HepG2 (cell line): ENCODE data around the gene TRH. TPM values are rescaled to one million over a fixed set of nuclear protein-coding genes. Genes with fewer than 3 reads are reported as not detected.
"Not testable (repeated sequence)": the region's sequence is repeated elsewhere in the genome, so short reads cannot be mapped to it uniquely, and the experiment has no call there.

Experiments
- ATAC-seq: fragments of 200-7000 bp; cut with Tn5 transposase; 3 replicates; pipeline ENCODE4 v1.9.1; 2020; ENCODE audit warnings: mild to moderate bottlenecking, moderate library complexity
- BruUV-seq: library from RNA; stranded (reverse); fragments of 400-500 nt; replicated peaks from 2 replicates; lab custom pipeline; 2021; lab: Mats Ljungman, UMichigan
- CTCF ChIA-PET: fragments of 300-600 bp; formaldehyde crosslinking; extraction: SDS; loops from one replicate; lab custom pipeline; 2021; ENCODE audit warnings: low total read pairs, inconsistent platforms, low intra/inter-chr PET ratio; lab: Yijun Ruan, JAX
- POLR2A ChIA-PET: fragments of 350-600 bp; sonication (Branson Sonifier 250); formaldehyde crosslinking; loops from one replicate; lab custom pipeline; 2020; ENCODE audit warnings: antibody characterized with exemption, inconsistent platforms; lab: Yijun Ruan, JAX
- DNase-seq: peaks from one replicate; pipeline ENCODE4 v3.0.0-alpha.2; 2015; ENCODE audit warnings: low spot score
- FAIRE-seq: peaks from 3 replicates; lab custom pipeline; 2011; peaks lifted over from hg19 to GRCh38; lab: Jason Lieb, UNC
- H2AFZ ChIP-seq: one replicate; pipeline ENCODE4 v1.6.1; 2011; ENCODE audit warnings: low read length, inconsistent platforms
- H3K27ac ChIP-seq: fragments of 300-600 bp; 3 replicates; pipeline ENCODE4 v1.8.0; 2011; ENCODE audit warnings: mixed run types, mild to moderate bottlenecking, mixed read lengths, low read length, inconsistent platforms; ENCODE audit not compliant: insufficient read depth; ENCODE audit errors: extremely low read length
- H3K27me3 ChIP-seq, 2 experiments: fragments of 200-600 bp in 1 of 2; 2 replicates in 1 of 2; 3 replicates in 1 of 2; pipeline versions ENCODE4 v1.6.0 to v1.8.0; 2011; ENCODE audit warnings: low read length in 2 of 2, mild to moderate bottlenecking in 2 of 2, moderate library complexity in 2 of 2, inconsistent platforms in 1 of 2; ENCODE audit not compliant: insufficient read depth in 2 of 2, control insufficient read depth in 1 of 2
- H3K36me3 ChIP-seq, 2 experiments: fragments of 200-600 bp in 1 of 2; replicated peaks in 1 of 2; 2 replicates in 1 of 2; 3 replicates in 1 of 2; pipeline versions ENCODE4 v1.5.1 to v1.8.0; 2011; ENCODE audit warnings: low read length in 2 of 2, inconsistent platforms in 1 of 2; ENCODE audit not compliant: insufficient read depth in 2 of 2, control insufficient read depth in 1 of 2
- H3K4me1 ChIP-seq: 2 replicates; pipeline ENCODE4 v1.5.1; 2012; ENCODE audit warnings: low read length, inconsistent platforms; ENCODE audit not compliant: insufficient read depth
- H3K4me2 ChIP-seq: 2 replicates; pipeline ENCODE4 v1.6.0; 2011; ENCODE audit warnings: low read depth, low read length, inconsistent platforms
- H3K4me3 ChIP-seq, 3 experiments: fragments of 200-600 bp in 1 of 3; sonication (generic), shearing (Covaris generic) in 1 of 3; replicated peaks in 1 of 3; 2 replicates each; pipeline ENCODE4 v1.5.1; 2011 to 2016; ENCODE audit warnings: low read length in 3 of 3, inconsistent platforms in 2 of 3, low read depth in 2 of 3, mild to moderate bottlenecking in 2 of 3, control low read depth in 1 of 3, mixed read lengths in 1 of 3; ENCODE audit not compliant: insufficient read depth in 1 of 3
- H3K79me2 ChIP-seq: one replicate; pipeline ENCODE4 v1.6.1; 2011; ENCODE audit warnings: low read length, inconsistent platforms; ENCODE audit not compliant: insufficient read depth
- H3K9ac ChIP-seq: 2 replicates; pipeline ENCODE4 v1.6.0; 2011; ENCODE audit warnings: mild to moderate bottlenecking, low read depth, low read length, inconsistent platforms; ENCODE audit not compliant: insufficient read depth
- H3K9me3 ChIP-seq: 2 replicates; pipeline ENCODE4 v1.5.1; 2012; ENCODE audit warnings: mild to moderate bottlenecking, low read length
- H4K20me1 ChIP-seq: 2 replicates; pipeline ENCODE4 v1.6.0; 2011; ENCODE audit warnings: inconsistent platforms, mild to moderate bottlenecking, low read length, moderate library complexity; ENCODE audit not compliant: insufficient read depth
- FLYWCH1 ChIP-seq: sonication (generic); formaldehyde crosslinking; IDR thresholded peaks from 2 replicates; pipeline ENCODE4 v1.8.1; 2023; ENCODE audit warnings: mild to moderate bottlenecking, missing genetic modification reagents
- MATR3 ChIP-seq: sonication (generic); formaldehyde crosslinking; IDR thresholded peaks from 2 replicates; pipeline ENCODE4 v1.4.0; 2020; ENCODE audit warnings: missing genetic modification reagents
- SMAD3 ChIP-seq: sonication (generic); formaldehyde crosslinking; IDR thresholded peaks from 2 replicates; pipeline ENCODE4 v1.4.0; 2020; ENCODE audit warnings: missing genetic modification reagents
- TFAP4 ChIP-seq: sonication (generic); IDR thresholded peaks from 2 replicates; pipeline ENCODE4 v1.6.1; 2016; ENCODE audit warnings: low read depth, borderline replicate concordance
- ZNF343 ChIP-seq: sonication (generic); formaldehyde crosslinking; IDR thresholded peaks from 2 replicates; pipeline ENCODE4 v1.4.0; 2020; ENCODE audit warnings: mild to moderate bottlenecking, missing genetic modification reagents
- WGBS: methylation state at CpG from one replicate; pipeline ENCODE4 v1.1.6; 2017; ENCODE audit warnings: low lambda C conversion rate; 5-methylcytosine and 5-hydroxymethylcytosine counted together
- in situ Hi-C: cut with HindIII; loops from 2 replicates; pipeline ENCODE4 v1.10.0; 2017; ENCODE audit warnings: low pct_unique_long_range_greater_than_20kb; ENCODE audit not compliant: extremely low pct_ligation_motif_present
- intact Hi-C: fragments of 100-400 bp; cut with micrococcal nuclease; formaldehyde crosslinking; loops from one replicate; pipeline ENCODE4 v1.10.0; 2022; ENCODE audit not compliant: unreplicated experiment
- polyA plus RNA-seq, 8 experiments: library from polyadenylated mRNA; depleted of rRNA in 3 of 8; stranded (reverse) in 7 of 8; unstranded in 1 of 8; fragments of >200 nt; fragmentation: Illumina TruSeq in 4 of 8; extraction: Trizol in 4 of 8; gene quantifications; 2 replicates each; pipeline versions ENCODE4 v1.2.1 to v1.2.3, GENCODE V29; 2011 to 2016; ENCODE audit warnings: low read depth in 4 of 8, missing spikeins in 1 of 8, mixed read lengths in 1 of 8; ENCODE audit not compliant: insufficient read depth in 1 of 8
- total RNA-seq, 5 experiments: library from RNA; depleted of rRNA; stranded (reverse); fragments of >200 nt; fragmentation: Illumina TruSeq; extraction: Trizol; gene quantifications; 2 replicates each; pipeline ENCODE4 v1.2.3, GENCODE V29; 2016; ENCODE audit warnings: low read depth in 1 of 5

The TRH gene
- total and polyA plus RNA-seq, 2 of the 13 experiments (the other 11 are each of a cell fraction or from before 2014, with no cell fraction given) = not detected

GRCh38 chr3:129996073-129996472, 21.6 kb downstream of the TRH start (continued):
- TF ChIP-seq TFAP4 (no peak), SMAD3 (CRISPR knock-in tag) (no peak), ZNF343 (CRISPR knock-in tag) (no peak), FLYWCH1 (no peak), MATR3 (CRISPR knock-in tag) (no peak)

- WGBS = 8% methylated on average over 5 of the region's 5 CpGs
These were observed 24.7 kb downstream of the TRH start for GRCh38 chr3:129999176-129999575.

More at GRCh38 chr3:129999176-129999575, 24.7 kb downstream of the TRH start:
- H2AFZ ChIP-seq, CTCF ChIA-PET, H3K36me3 ChIP-seq, H4K20me1 ChIP-seq, ATAC-seq, H3K79me2 ChIP-seq, FAIRE-seq, POLR2A ChIA-PET, intact Hi-C loops, BruUV-seq, H3K4me3 ChIP-seq, H3K4me2 ChIP-seq, H3K9ac ChIP-seq, DNase-seq, H3K4me1 ChIP-seq, H3K9me3 ChIP-seq, H3K27ac ChIP-seq: not testable (repeated sequence)
- in situ Hi-C loops = loop anchor here (5.0 kb wide), 1 partner anchor 57 kb away; no protein-coding TSS in a partner anchor
- H3K27me3 ChIP-seq = peaks cover 1 to 16% of the 10 kb centered on the region in 2 experiments; a peak in 3 of 5 replicates
